GOT3 (cell line): ENCODE data around the gene CTNND2.

ENCODE experiments used
- DNase-seq: peaks from one replicate; lab custom pipeline; 2025; ENCODE audit warnings: mixed read lengths; lab: John Stamatoyannopoulos, UW

Gene CTNND2

GRCh38 chr5:11514705-11515432 lies 389.4 kb downstream of the CTNND2 start:
- no peak for DNase-seq

GRCh38 chr5:11511878-11512277 lies 392.4 kb downstream of the CTNND2 start:
- no peak for DNase-seq

GRCh38 chr5:11510889-11511288 lies 393.4 kb downstream of the CTNND2 start:
- no peak for DNase-seq

- DNase-seq, result no peak
Observed at GRCh38 chr5:11509793-11510192, 394.5 kb downstream of the CTNND2 start.

- DNase-seq, result no peak
Observed at GRCh38 chr5:11507156-11507910, 396.9 kb downstream of the CTNND2 start.

GRCh38 chr5:11504886-11505193 lies 399.4 kb downstream of the CTNND2 start:
- no peak for DNase-seq

GRCh38 chr5:11504065-11504885 lies 400.0 kb downstream of the CTNND2 start:
- no peak for DNase-seq

- no peak for DNase-seq
Observed at GRCh38 chr5:11502783-11503182, 401.5 kb downstream of the CTNND2 start.

- DNase-seq, result no peak
Observed at GRCh38 chr5:11497651-11498050, 406.6 kb downstream of the CTNND2 start.

- DNase-seq, result no peak
Observed at GRCh38 chr5:11496137-11496719, 408.0 kb downstream of the CTNND2 start.

- DNase-seq, result no peak
Observed at GRCh38 chr5:11494340-11494739, 409.9 kb downstream of the CTNND2 start.

GRCh38 chr5:11491404-11492075 lies 412.7 kb downstream of the CTNND2 start:
- no peak for DNase-seq

GRCh38 chr5:11483630-11484029 lies 420.6 kb downstream of the CTNND2 start:
- no peak for DNase-seq

GRCh38 chr5:11482011-11482410 lies 422.2 kb downstream of the CTNND2 start:
- DNase-seq, result no peak

GRCh38 chr5:11477786-11478185 lies 426.5 kb downstream of the CTNND2 start:
- no peak for DNase-seq

GRCh38 chr5:11476866-11477265 lies 427.4 kb downstream of the CTNND2 start:
- DNase-seq, result no peak

GRCh38 chr5:11468334-11469039 lies 435.8 kb downstream of the CTNND2 start:
- DNase-seq, result no peak

- no peak for DNase-seq
Observed at GRCh38 chr5:11467588-11467987, 436.7 kb downstream of the CTNND2 start.

- DNase-seq, result no peak
Observed at GRCh38 chr5:11459716-11460115, 444.5 kb downstream of the CTNND2 start.

- DNase-seq, result no peak
Observed at GRCh38 chr5:11455505-11455904, 448.7 kb downstream of the CTNND2 start.

- no peak for DNase-seq
Observed at GRCh38 chr5:11452852-11453251, 451.4 kb downstream of the CTNND2 start.
